ENCODE results near the gene CD24.

CD24 gene

DNA sequence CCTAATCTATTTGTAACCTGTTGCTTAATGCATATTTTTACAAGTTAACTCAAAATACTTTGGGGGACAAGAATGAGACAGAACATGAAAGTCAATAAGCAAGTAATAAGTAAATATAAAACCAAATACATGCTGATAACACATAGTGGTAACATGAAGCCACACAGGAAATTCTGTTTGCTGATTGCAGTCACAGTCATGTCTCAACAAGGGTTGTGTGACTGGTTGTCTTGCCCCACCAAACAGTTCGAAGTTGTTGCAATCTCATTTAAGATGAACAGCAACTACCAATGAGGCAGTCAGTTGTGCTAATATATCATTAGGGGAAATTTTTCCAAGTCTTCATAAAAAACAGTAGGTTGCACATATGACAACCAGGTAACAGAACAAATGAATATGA lies 14.5 kb downstream of the CD24 start:
- H3K9me3 Mint-ChIP-seq, result no peaks in the 10 kb centered on the region
- no peak for DNase-seq
- H3K27me3 Mint-ChIP-seq, result peaks cover 9% of the 10 kb centered on the region
- no peaks in the 10 kb centered on the region for H3K4me1 Mint-ChIP-seq (ENCODE audit: low read depth)
- H3K27ac Mint-ChIP-seq, result no peak overlapping the region
- no peak overlapping the region for H3K4me3 Mint-ChIP-seq
- H3K36me3 Mint-ChIP-seq (ENCODE audit: low read depth), result no peaks in the 10 kb centered on the region

DNA sequence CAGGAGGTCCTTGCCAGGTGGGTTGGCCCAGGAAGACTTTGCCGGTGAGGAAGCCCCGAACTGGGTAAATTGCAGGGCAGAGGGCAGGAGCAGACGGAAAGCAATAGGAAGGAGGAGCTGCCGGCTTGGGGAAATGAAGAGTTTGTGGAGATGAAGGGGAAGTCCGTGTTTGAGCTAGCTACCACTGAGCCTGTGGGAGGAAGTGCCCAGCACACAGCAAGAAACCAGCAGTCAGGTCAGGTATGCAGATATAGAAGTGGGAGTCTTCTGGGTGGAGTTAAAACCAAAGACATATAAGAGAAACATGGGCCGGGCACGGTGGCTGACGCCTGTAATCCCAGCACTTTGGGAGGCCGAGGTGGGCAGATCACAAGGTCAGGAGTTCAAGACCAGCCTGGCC lies 34.7 kb downstream of the CD24 start:
- no peaks in the 10 kb centered on the region for H3K36me3 Mint-ChIP-seq (ENCODE audit: low read depth)
- no peak overlapping the region for H3K4me3 Mint-ChIP-seq
- H3K9me3 Mint-ChIP-seq, result no peaks in the 10 kb centered on the region
- no peak for DNase-seq
- no peaks in the 10 kb centered on the region for H3K4me1 Mint-ChIP-seq (ENCODE audit: low read depth)
- H3K27ac Mint-ChIP-seq, result no peak overlapping the region
- peaks cover 62% of the 10 kb centered on the region for H3K27me3 Mint-ChIP-seq

DNA sequence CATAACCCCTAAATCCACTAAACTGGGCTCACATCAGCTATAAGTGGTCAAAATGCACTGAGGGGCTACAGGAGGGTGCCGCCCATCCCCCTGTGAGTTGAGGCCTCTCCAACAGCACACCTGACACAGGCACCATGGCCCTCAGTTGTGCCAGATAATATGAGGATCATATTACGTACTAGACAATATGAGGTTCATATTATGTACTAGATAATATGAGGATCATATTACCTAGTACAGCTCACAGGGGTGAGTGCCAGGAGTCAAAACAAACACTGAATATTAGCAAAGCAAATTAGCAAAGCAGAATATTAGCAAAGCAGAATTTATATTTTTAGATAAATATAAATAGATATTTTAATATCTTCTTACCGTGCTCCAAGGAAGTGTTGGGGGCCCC lies 35.3 kb downstream of the CD24 start:
- H3K4me1 Mint-ChIP-seq (ENCODE audit: low read depth), result no peaks in the 10 kb centered on the region
- peaks cover 58% of the 10 kb centered on the region for H3K27me3 Mint-ChIP-seq
- H3K9me3 Mint-ChIP-seq, result no peaks in the 10 kb centered on the region
- no peak overlapping the region for H3K4me3 Mint-ChIP-seq
- no peak overlapping the region for H3K27ac Mint-ChIP-seq
- no peak for DNase-seq
- no peaks in the 10 kb centered on the region for H3K36me3 Mint-ChIP-seq (ENCODE audit: low read depth)

DNA sequence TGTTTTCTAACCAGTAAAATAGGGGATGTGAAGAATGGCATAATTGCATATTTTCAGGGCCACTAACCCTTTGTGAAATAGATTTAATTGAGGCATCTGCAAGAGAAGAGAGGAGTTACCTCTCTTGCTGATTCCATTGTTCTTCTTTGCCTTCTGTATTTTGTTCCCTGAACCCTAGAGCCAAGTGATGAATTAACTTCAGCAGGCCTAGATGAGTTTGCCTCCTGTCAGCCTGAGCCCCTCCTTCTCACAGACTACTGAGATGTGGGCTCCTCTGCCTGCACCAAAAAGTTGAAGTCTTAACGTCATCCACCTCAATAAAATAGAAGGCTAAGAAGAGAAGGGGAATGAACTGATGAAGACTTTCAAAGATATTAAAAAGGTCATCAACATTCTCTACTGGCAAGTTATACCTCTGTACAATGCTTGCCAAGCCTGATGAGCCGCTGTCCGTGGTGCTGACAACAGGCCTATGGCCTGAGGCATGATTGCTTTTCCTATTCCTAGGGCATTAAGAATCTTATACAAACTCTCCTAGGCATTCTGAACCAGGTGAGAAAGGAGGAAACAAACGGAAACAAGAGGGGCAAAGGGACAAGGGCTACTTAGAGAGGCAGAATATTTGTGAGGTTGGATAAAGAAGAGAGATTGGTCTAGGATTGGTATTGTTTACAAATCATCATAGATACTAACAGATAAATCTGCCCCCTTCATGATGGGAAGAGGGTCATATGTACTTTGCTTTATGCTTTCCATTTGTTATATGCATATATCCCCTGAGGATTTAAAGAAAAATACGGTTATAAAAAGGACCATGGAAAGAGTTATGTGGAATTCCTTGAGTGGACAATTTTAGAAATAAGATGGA lies 46.8 kb downstream of the CD24 start:
- DNase-seq, result peak; percentile 32
- Mint-ChIP-seq H3K9me3 (peaks cover 4% of the 10 kb centered on the region), H3K4me3 (no peak overlapping the region), H3K27me3 (peaks cover 42% of the 10 kb centered on the region), H3K4me1 (ENCODE audit: low read depth) (no peaks in the 10 kb centered on the region), H3K36me3 (ENCODE audit: low read depth) (no peaks in the 10 kb centered on the region), H3K27ac (no peak overlapping the region)

GRCh38 chr6:106925948-106926347 lies 48.6 kb downstream of the CD24 start:
- Mint-ChIP-seq H3K36me3 (ENCODE audit: low read depth) (no peaks in the 10 kb centered on the region), H3K27me3 (peaks cover 34% of the 10 kb centered on the region), H3K4me3 (no peak overlapping the region), H3K4me1 (ENCODE audit: low read depth) (no peaks in the 10 kb centered on the region), H3K9me3 (peaks cover 4% of the 10 kb centered on the region), H3K27ac (no peak overlapping the region)
- no peak for DNase-seq

GRCh38 chr6:106924694-106925523 lies 49.6 kb downstream of the CD24 start:
- no peak overlapping the region for H3K4me3 Mint-ChIP-seq
- H3K27ac Mint-ChIP-seq, result no peak overlapping the region
- H3K27me3 Mint-ChIP-seq, result peaks cover 43% of the 10 kb centered on the region
- peaks cover 4% of the 10 kb centered on the region for H3K9me3 Mint-ChIP-seq
- no peak for DNase-seq
- H3K36me3 Mint-ChIP-seq (ENCODE audit: low read depth), result no peaks in the 10 kb centered on the region
- no peaks in the 10 kb centered on the region for H3K4me1 Mint-ChIP-seq (ENCODE audit: low read depth)

GRCh38 chr6:106922626-106923025 lies 51.9 kb downstream of the CD24 start:
- Mint-ChIP-seq H3K27ac (no peak overlapping the region), H3K27me3 (peaks cover 44% of the 10 kb centered on the region), H3K36me3 (ENCODE audit: low read depth) (no peaks in the 10 kb centered on the region), H3K4me1 (ENCODE audit: low read depth) (no peaks in the 10 kb centered on the region), H3K9me3 (peaks cover under 1% of the 10 kb centered on the region), H3K4me3 (no peak overlapping the region)
- DNase-seq, result no peak

Measured in activated T-cell treated with anti-CD3 and anti-CD28 coated beads, Interleukin-2, amount 50 U/mL, for 24 hours (primary cell).